Endodermal cell (in vitro differentiated cells): ENCODE results near the gene TMIGD1. TPM values are rescaled to one million over a fixed set of nuclear protein-coding genes. Genes with fewer than 3 reads are reported as not detected.

Source experiments
- DNase-seq: peaks from one replicate; pipeline ENCODE4 v3.0.0-alpha.2; 2017
- H3K27ac ChIP-seq: 2 replicates; pipeline ENCODE4 v1.5.1; 2013; ENCODE audit warnings: mild to moderate bottlenecking, low read depth, low read length, moderate library complexity
- H3K27me3 ChIP-seq: 2 replicates; pipeline ENCODE4 v1.6.1; 2013; ENCODE audit warnings: mild to moderate bottlenecking, low read length, moderate library complexity; ENCODE audit not compliant: insufficient read depth, control insufficient read depth, poor library complexity, severe bottlenecking
- H3K36me3 ChIP-seq: 2 replicates; pipeline ENCODE4 v1.7.0; 2013; ENCODE audit warnings: mild to moderate bottlenecking, low read length, moderate library complexity; ENCODE audit not compliant: control insufficient read depth, insufficient read depth
- H3K4me1 ChIP-seq: one replicate; pipeline ENCODE4 v1.7.0; 2013; ENCODE audit warnings: low read length; ENCODE audit not compliant: control insufficient read depth, insufficient read depth
- H3K4me3 ChIP-seq: 2 replicates; pipeline ENCODE4 v1.5.1; 2013; ENCODE audit warnings: mild to moderate bottlenecking, low read length, moderate library complexity
- H3K9ac ChIP-seq: 2 replicates; pipeline ENCODE4 v1.6.1; 2013; ENCODE audit warnings: mild to moderate bottlenecking, low read length, moderate library complexity; ENCODE audit not compliant: poor library complexity, severe bottlenecking; ENCODE audit errors: extremely low read depth
- H3K9me3 ChIP-seq: 2 replicates; pipeline ENCODE4 v1.6.1; 2013; ENCODE audit warnings: mild to moderate bottlenecking, low read length, moderate library complexity; ENCODE audit not compliant: control insufficient read depth
- H3K27ac Mint-ChIP-seq: 2 replicates; pipeline ENCODE4 v1.8.0; 2020; ENCODE audit warnings: mixed read lengths
- H3K27me3 Mint-ChIP-seq: 2 replicates; pipeline ENCODE4 v1.8.0; 2021; ENCODE audit warnings: mild to moderate bottlenecking, mixed read lengths; ENCODE audit not compliant: insufficient read depth
- H3K36me3 Mint-ChIP-seq: 2 replicates; pipeline ENCODE4 v1.8.0; 2020; ENCODE audit warnings: low read depth, mixed read lengths
- H3K4me1 Mint-ChIP-seq: 2 replicates; pipeline ENCODE4 v1.8.0; 2020; ENCODE audit warnings: mixed read lengths
- H3K4me3 Mint-ChIP-seq: 2 replicates; pipeline ENCODE4 v1.8.0; 2020; ENCODE audit warnings: mild to moderate bottlenecking, moderate library complexity, mixed read lengths
- H3K9me3 Mint-ChIP-seq: 2 replicates; pipeline ENCODE4 v1.8.0; 2020; ENCODE audit warnings: mild to moderate bottlenecking, mixed read lengths
- CTCF ChIP-seq: fragments of 200-600 bp; sonication (generic); conservative IDR thresholded peaks from 2 replicates; pipeline ENCODE4 v1.5.0; 2021; ENCODE audit warnings: antibody characterized with exemption, mild to moderate bottlenecking
- WGBS, 2 experiments: methylation state at CpG; one replicate each; pipeline versions ENCODE4 v1.1.5 to v1.1.7; 2013; ENCODE audit warnings: missing lambda C conversion rate in 2 of 2, mixed read lengths in 1 of 2; ENCODE audit not compliant: insufficient coverage in 1 of 2, insufficient read length in 1 of 2; 5-methylcytosine and 5-hydroxymethylcytosine counted together
- total RNA-seq, 2 donors: library from RNA; stranded (reverse); fragmentation: NEBNext Ultra II Directional in 1 of 2; extraction: Animal tissue kit (Norgen Biotek cat#: 25700) in 1 of 2; gene quantifications; 2 replicates in 1 of 2; 3 replicates in 1 of 2; pipeline ENCODE4 v1.2.1, GENCODE V29; 2021

The TMIGD1 gene
- total RNA-seq, 2 donors from 2014 or later = not detected

- H3K27ac Mint-ChIP-seq = no peak overlapping the region
- DNase-seq = no peak
- Histone ChIP-seq H3K27me3 (no peaks in the 10 kb centered on the region), H3K4me1 (no peaks in the 10 kb centered on the region), H3K9me3 (no peaks in the 10 kb centered on the region), H3K9ac (no peak overlapping the region), H3K27ac (no peak overlapping the region), H3K4me3 (no peak overlapping the region), H3K36me3 (no peaks in the 10 kb centered on the region)
- peaks cover 2% of the 10 kb centered on the region for H3K27me3 Mint-ChIP-seq
- no peaks in the 10 kb centered on the region for H3K9me3 Mint-ChIP-seq
- no peak for TF ChIP-seq CTCF
- no peak overlapping the region for H3K4me3 Mint-ChIP-seq
- no peaks in the 10 kb centered on the region for H3K36me3 Mint-ChIP-seq
- peaks cover 14% of the 10 kb centered on the region for H3K4me1 Mint-ChIP-seq
Observed at GRCh38 chr17:30369995-30370394, 36.1 kb upstream of the TMIGD1 start.

- no peak for TF ChIP-seq CTCF
- H3K27ac Mint-ChIP-seq = no peak overlapping the region
- DNase-seq = no peak
- peaks cover 14% of the 10 kb centered on the region for H3K4me1 Mint-ChIP-seq
- no peaks in the 10 kb centered on the region for H3K36me3 Mint-ChIP-seq
- 92 to 94% methylated on average over 7 to 13 of the region's 13 CpGs for WGBS, 2 experiments
- Histone ChIP-seq H3K9ac (no peak overlapping the region), H3K4me3 (no peak overlapping the region), H3K9me3 (no peaks in the 10 kb centered on the region), H3K27me3 (no peaks in the 10 kb centered on the region), H3K36me3 (no peaks in the 10 kb centered on the region), H3K4me1 (no peaks in the 10 kb centered on the region), H3K27ac (peak overlapping the region; percentile 24)
- no peaks in the 10 kb centered on the region for H3K9me3 Mint-ChIP-seq
- no peaks in the 10 kb centered on the region for H3K27me3 Mint-ChIP-seq
- no peak overlapping the region for H3K4me3 Mint-ChIP-seq
Observed at GRCh38 chr17:30368912-30369720, 35.3 kb upstream of the TMIGD1 start.

GRCh38 chr17:30366536-30366935 lies 32.7 kb upstream of the TMIGD1 start:
- Mint-ChIP-seq H3K9me3 (peaks cover 8% of the 10 kb centered on the region), H3K4me3 (no peak overlapping the region), H3K27ac (no peak overlapping the region), H3K4me1 (peaks cover 14% of the 10 kb centered on the region), H3K36me3 (no peaks in the 10 kb centered on the region), H3K27me3 (no peaks in the 10 kb centered on the region)
- H3K36me3 ChIP-seq = no peaks in the 10 kb centered on the region
- no peak overlapping the region for H3K27ac ChIP-seq
- 85 to 98% methylated on average over 3 of the region's 3 CpGs for WGBS, 2 experiments
- no peaks in the 10 kb centered on the region for H3K27me3 ChIP-seq
- no peak overlapping the region for H3K9ac ChIP-seq
- H3K4me1 ChIP-seq = no peaks in the 10 kb centered on the region
- peaks cover 12% of the 10 kb centered on the region for H3K9me3 ChIP-seq
- TF ChIP-seq CTCF = no peak
- H3K4me3 ChIP-seq = no peak overlapping the region
- no peak for DNase-seq
